ENCODE results near the gene INVS. TPM values are rescaled to one million over a fixed set of nuclear protein-coding genes. Genes with fewer than 3 reads are reported as not detected.

The INVS gene
- total and polyA plus RNA-seq, 2 of the 4 experiments (the other 2 are of a cell fraction): 9.2 to 33.5 TPM

- H3K4me2 ChIP-seq (ENCODE audit: low read depth, low read length): no peak overlapping the region
- BruUV-seq (replicated peaks): no TSS peak
- ATAC-seq (ENCODE audit: low read depth) (no peak), DNase-seq (no peak)
- H3K9me3 ChIP-seq (ENCODE audit: control insufficient read depth, insufficient read depth, low read length): no peaks in the 10 kb centered on the region
- H3K4ac ChIP-seq (ENCODE audit: low read depth, low read length): no peak overlapping the region
- no peak overlapping the region for H4K91ac ChIP-seq (ENCODE audit: insufficient read depth, low read depth, low read length)
- no peak overlapping the region for H3K56ac ChIP-seq (ENCODE audit: extremely low read depth, insufficient read depth, low read length)
- no peak overlapping the region for H2BK120ac ChIP-seq (ENCODE audit: low read depth, low read length)
- no CpG with 5 or more reads among the region's 2 CpGs for WGBS, 2 experiments (ENCODE audit: extremely low coverage in 2 of 2, insufficient read length in 1 of 2)
- no peak overlapping the region for H2AK9ac ChIP-seq (replicated peaks; ENCODE audit: low read depth, low read length, poor library complexity)
- no peak overlapping the region for H3K18ac ChIP-seq (ENCODE audit: low read depth, low read length)
- ChIA-PET POLR2A (ENCODE audit: unreplicated experiment) (no interaction called here), CTCF (no interaction called here)
- peaks cover 5% of the 10 kb centered on the region; the same call in 1 of the 2 replicates for H3K36me3 ChIP-seq (ENCODE audit: control insufficient read depth, insufficient read depth, low read length)
- no peak overlapping the region for H2BK20ac ChIP-seq (ENCODE audit: low read depth, low read length)
- intact Hi-C loops (cut with micrococcal nuclease): no loop called here
- H4K20me1 ChIP-seq (ENCODE audit: insufficient read depth, low read length): no peaks in the 10 kb centered on the region
- no peak overlapping the region for H3K14ac ChIP-seq (replicated peaks; ENCODE audit: low read depth, low read length)
- dilution Hi-C loops (cut with HindIII; ENCODE audit: low sequenced_read_pairs, unreplicated experiment): no loop called here
- H3K4me1 ChIP-seq (ENCODE audit: control insufficient read depth, insufficient read depth, low read length): no peaks in the 10 kb centered on the region
- H4K8ac ChIP-seq (ENCODE audit: low read depth in 2 of 2, low read length in 2 of 2): no peak overlapping the region
- H2BK15ac ChIP-seq (ENCODE audit: low read depth, low read length): no peak overlapping the region
- H3K27me3 ChIP-seq (ENCODE audit: control insufficient read depth, insufficient read depth, low read length): no peaks in the 10 kb centered on the region
- no peak overlapping the region for H2AFZ ChIP-seq (replicated peaks; ENCODE audit: low read length, poor library complexity)
- no peak overlapping the region for H2BK5ac ChIP-seq (ENCODE audit: low read depth, low read length, poor library complexity, severe bottlenecking)
- in situ Hi-C loops (cut with MboI; ENCODE audit: low sequenced_read_pairs): no loop called here
- TF ChIP-seq NFE2L2 (IDR thresholded peaks at IDR 0.05; ENCODE audit: low read depth, low read length): no peak
- no peak for TF ChIP-seq SMC3 (IDR thresholded peaks at IDR 0.05; ENCODE audit: low read depth, low read length)
- no peak for TF ChIP-seq FOS (IDR thresholded peaks at IDR 0.05; ENCODE audit: low read depth, low read length)
- TF ChIP-seq MAZ (IDR thresholded peaks at IDR 0.05; ENCODE audit: borderline replicate concordance, low read depth, low read length): no peak
- no peak overlapping the region for H3K9ac ChIP-seq (ENCODE audit: low read depth, low read length)
- H3K23ac ChIP-seq (ENCODE audit: low read depth, low read length): no peak overlapping the region
- H3K27ac ChIP-seq (ENCODE audit: insufficient read depth, low read length): no peak overlapping the region
- no peak overlapping the region for H3K4me3 ChIP-seq (ENCODE audit: insufficient read depth, low read depth, low read length)
- H3K9me1 ChIP-seq (ENCODE audit: insufficient read depth, low read length): no peaks in the 10 kb centered on the region
- H3K79me1 ChIP-seq (ENCODE audit: low read depth in 1 of 2, low read length in 2 of 2): no peaks in the 10 kb centered on the region
- no peak overlapping the region for H4K5ac ChIP-seq (ENCODE audit: low read depth, low read length)
- no peak overlapping the region for H2AK5ac ChIP-seq (ENCODE audit: low read depth, low read length)
Observed at GRCh38 chr9:100240512-100240911, 141.5 kb downstream of the INVS start.
